ENCODE results near the gene AHCYL2. TPM values are rescaled to one million over a fixed set of nuclear protein-coding genes. Genes with fewer than 3 reads are reported as not detected.
"Not testable (repeated sequence)": the region's sequence is repeated elsewhere in the genome, so short reads cannot be mapped to it uniquely, and the experiment has no call there.

The AHCYL2 gene
- total RNA-seq, 2 experiments from 2014 or later: 5.0 to 8.7 TPM

DNA sequence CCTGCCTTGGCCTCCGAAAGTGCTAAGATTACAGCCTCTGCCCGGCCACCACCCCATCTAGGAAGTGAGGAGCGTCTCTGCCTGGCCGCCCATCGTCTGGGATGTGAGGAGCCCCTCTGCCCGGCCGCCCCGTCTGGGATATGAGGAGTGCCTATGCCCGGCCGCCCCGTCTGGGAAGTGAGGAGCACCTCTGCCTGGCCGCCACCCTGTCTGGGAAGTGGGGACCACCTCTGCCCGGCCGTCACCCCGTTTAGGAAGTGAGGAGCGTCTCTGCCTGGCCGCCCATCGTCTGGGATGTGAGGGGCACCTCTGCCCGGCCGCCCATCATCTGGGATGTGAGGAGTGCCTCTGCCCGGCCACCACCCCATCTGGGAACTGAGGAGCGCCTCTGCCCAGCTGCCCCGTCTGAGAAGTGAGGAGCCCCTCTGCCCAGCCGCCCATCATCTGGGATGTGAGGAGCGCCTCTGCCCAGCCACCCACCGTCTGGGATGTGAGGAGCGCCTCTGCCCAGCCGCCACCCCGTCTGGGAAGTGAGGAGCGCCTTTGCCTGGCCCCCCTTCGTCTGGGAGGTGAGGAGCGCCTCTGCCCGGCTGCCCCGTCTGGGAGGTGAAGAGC is 8.6 kb upstream of the AHCYL2 start:
- H4K20me1 ChIP-seq (ENCODE audit: insufficient read depth, low read length); H3K79me2 ChIP-seq (ENCODE audit: insufficient read depth, low read depth, low read length); DNase-seq (ENCODE audit: low spot score); H3K4me1 ChIP-seq (ENCODE audit: insufficient read depth, low read length, poor library complexity, severe bottlenecking); H3K9me3 ChIP-seq (ENCODE audit: low read length); H3K4me2 ChIP-seq (ENCODE audit: low read length); H3K36me3 ChIP-seq (ENCODE audit: insufficient read depth, low read length); BruUV-seq (replicated peaks); H3K4me3 ChIP-seq (ENCODE audit: low read depth, low read length, poor library complexity, severe bottlenecking); H3K9me2 ChIP-seq (ENCODE audit: insufficient read depth, low read length); CTCF ChIA-PET (ENCODE audit: unreplicated experiment); H2AFZ ChIP-seq (ENCODE audit: low read length); H3K27ac ChIP-seq (ENCODE audit: low read depth, low read length, poor library complexity, severe bottlenecking); POLR2A ChIA-PET: not testable (repeated sequence)
- intact Hi-C loops (cut with micrococcal nuclease; ENCODE audit: unreplicated experiment): loop anchor here (5.0 kb wide), 1 partner anchor 151 kb away; no protein-coding TSS in a partner anchor

DNA sequence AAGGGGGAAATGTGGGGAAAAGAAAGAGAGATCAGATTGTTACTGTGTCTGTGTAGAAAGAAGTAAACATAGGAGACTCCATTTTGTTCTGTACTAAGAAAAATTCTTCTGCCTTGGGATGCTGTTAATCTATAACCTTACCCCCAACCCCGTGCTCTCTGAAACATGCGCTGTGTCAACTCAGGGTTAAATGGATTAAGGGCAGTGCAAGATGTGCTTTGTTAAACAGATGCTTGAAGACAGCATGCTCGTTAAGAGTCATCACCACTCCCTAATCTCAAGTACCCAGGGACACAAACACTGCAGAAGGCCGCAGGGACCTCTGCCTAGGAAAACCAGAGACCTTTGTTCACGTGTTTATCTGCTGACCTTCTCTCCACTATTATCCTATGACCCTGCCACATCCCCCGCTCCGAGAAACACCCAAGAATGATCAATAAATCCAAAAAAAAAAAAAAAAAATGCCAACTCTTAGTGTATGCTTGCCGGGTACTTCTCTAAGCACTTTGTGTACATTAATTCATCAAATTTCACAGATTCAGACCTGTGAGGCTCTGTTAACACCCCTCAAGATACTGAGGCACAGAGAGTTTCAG is 7.9 kb upstream of the AHCYL2 start:
- H3K79me2 ChIP-seq (ENCODE audit: insufficient read depth, low read depth, low read length); BruUV-seq (replicated peaks); H3K4me1 ChIP-seq (ENCODE audit: insufficient read depth, low read length, poor library complexity, severe bottlenecking); POLR2A ChIA-PET; H3K9me2 ChIP-seq (ENCODE audit: insufficient read depth, low read length); H3K36me3 ChIP-seq (ENCODE audit: insufficient read depth, low read length); H3K4me2 ChIP-seq (ENCODE audit: low read length); H2AFZ ChIP-seq (ENCODE audit: low read length); H3K27ac ChIP-seq (ENCODE audit: low read depth, low read length, poor library complexity, severe bottlenecking); H3K4me3 ChIP-seq (ENCODE audit: low read depth, low read length, poor library complexity, severe bottlenecking); DNase-seq (ENCODE audit: low spot score); H4K20me1 ChIP-seq (ENCODE audit: insufficient read depth, low read length); H3K9me3 ChIP-seq (ENCODE audit: low read length); CTCF ChIA-PET (ENCODE audit: unreplicated experiment): not testable (repeated sequence)
- intact Hi-C loops (cut with micrococcal nuclease; ENCODE audit: unreplicated experiment): loop anchor here (5.0 kb wide), 1 partner anchor 150 kb away; no protein-coding TSS in a partner anchor

DNA sequence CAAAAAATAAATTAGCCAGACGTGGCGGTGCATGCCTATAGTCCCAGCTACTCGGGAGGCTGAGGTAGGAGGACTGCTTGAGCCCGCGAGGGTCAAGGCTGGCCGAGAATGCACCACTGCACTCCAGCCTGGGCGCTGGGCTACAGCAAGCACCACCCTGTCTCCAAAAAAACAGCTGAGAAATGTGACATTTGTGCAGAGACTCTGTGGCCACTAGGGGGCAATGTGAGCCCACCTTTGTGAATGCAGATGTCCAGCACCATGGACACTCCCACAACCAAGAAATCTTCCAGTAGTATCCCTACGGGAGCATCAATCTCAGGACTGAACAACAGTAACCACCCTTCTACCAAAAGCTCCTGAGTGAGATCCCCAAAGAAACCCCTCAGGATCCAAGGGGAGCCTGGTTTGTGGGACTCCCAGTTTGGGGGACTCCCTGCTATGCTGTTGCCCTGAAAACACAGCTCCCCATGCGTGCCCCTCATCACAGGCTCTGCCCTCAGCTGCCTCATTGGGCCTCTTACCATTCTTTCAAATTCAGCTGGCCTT is 6.2 kb upstream of the AHCYL2 start:
- POLR2A ChIA-PET: interaction anchor here (0.6 to 1.5 kb wide), 3 partner anchors 12 to 661 kb away, joined by 3 read pairs; no protein-coding TSS in a partner anchor
- Histone ChIP-seq H3K27ac (ENCODE audit: low read depth, low read length, poor library complexity, severe bottlenecking) (no peak overlapping the region), H4K20me1 (ENCODE audit: insufficient read depth, low read length) (no peaks in the 10 kb centered on the region), H3K79me2 (ENCODE audit: insufficient read depth, low read depth, low read length) (no peaks in the 10 kb centered on the region), H3K9me3 (ENCODE audit: low read length) (no peaks in the 10 kb centered on the region), H3K4me2 (ENCODE audit: low read length) (peak overlapping the region; percentile 24; the same call in 1 of the 2 replicates), H3K9me2 (ENCODE audit: insufficient read depth, low read length) (no peaks in the 10 kb centered on the region), H2AFZ (ENCODE audit: low read length) (no peak overlapping the region), H3K4me1 (ENCODE audit: insufficient read depth, low read length, poor library complexity, severe bottlenecking) (peaks cover 15% of the 10 kb centered on the region), H3K4me3 (ENCODE audit: low read depth, low read length, poor library complexity, severe bottlenecking) (no peak overlapping the region), H3K36me3 (ENCODE audit: insufficient read depth, low read length) (no peaks in the 10 kb centered on the region)
- no peak for TF ChIP-seq EZH2phosphoT487 (IDR thresholded peaks at IDR 0.05; ENCODE audit: borderline replicate concordance, low read depth, low read length)
- TF ChIP-seq, protein P1, sequence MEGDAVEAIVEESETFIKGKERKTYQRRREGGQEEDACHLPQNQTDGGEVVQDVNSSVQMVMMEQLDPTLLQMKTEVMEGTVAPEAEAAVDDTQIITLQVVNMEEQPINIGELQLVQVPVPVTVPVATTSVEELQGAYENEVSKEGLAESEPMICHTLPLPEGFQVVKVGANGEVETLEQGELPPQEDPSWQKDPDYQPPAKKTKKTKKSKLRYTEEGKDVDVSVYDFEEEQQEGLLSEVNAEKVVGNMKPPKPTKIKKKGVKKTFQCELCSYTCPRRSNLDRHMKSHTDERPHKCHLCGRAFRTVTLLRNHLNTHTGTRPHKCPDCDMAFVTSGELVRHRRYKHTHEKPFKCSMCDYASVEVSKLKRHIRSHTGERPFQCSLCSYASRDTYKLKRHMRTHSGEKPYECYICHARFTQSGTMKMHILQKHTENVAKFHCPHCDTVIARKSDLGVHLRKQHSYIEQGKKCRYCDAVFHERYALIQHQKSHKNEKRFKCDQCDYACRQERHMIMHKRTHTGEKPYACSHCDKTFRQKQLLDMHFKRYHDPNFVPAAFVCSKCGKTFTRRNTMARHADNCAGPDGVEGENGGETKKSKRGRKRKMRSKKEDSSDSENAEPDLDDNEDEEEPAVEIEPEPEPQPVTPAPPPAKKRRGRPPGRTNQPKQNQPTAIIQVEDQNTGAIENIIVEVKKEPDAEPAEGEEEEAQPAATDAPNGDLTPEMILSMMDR (conservative IDR thresholded peaks at IDR 0.05; ENCODE audit: low read length): peak; percentile 95
- no TSS peak for BruUV-seq (replicated peaks)
- intact Hi-C loops (cut with micrococcal nuclease; ENCODE audit: unreplicated experiment): loop anchor here (1.0 to 5.0 kb wide), 4 partner anchors 53 to 254 kb away; no protein-coding TSS in a partner anchor
- DNase-seq (ENCODE audit: low spot score): peak; percentile 82
- CTCF ChIA-PET (ENCODE audit: unreplicated experiment): interaction anchor here (0.6 to 2.1 kb wide), 3 partner anchors 69 to 158 kb away, joined by 3 to 16 read pairs (median 3); no protein-coding TSS in a partner anchor

DNA sequence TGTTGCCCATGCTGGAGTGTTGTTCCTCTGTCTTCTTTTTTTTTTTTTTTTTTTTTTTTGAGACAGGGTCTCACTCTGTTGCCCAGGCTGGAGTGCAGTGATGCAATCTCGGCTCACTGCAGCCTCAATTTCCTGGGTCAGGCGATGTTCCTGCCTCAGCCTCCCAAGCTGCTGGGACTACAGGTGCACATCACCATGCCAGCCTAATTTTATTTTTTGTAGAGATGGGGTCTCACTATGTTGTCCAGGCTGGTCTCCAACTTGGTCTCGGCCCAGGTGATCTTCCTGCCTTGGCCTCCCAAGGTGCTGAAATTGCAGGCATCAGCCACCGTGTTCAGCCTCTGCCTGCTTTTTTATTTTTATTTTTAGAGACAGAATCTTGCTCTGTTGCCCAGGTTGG is 5.7 kb upstream of the AHCYL2 start:
- intact Hi-C loops (cut with micrococcal nuclease; ENCODE audit: unreplicated experiment): loop anchor here (5.0 kb wide), 1 partner anchor 148 kb away; no protein-coding TSS in a partner anchor
- POLR2A ChIA-PET: interaction anchor here (0.9 to 1.5 kb wide), 2 partner anchors 12 to 74 kb away, joined by 3 to 4 read pairs; no protein-coding TSS in a partner anchor
- not testable (repeated sequence) for H3K9me3 ChIP-seq (ENCODE audit: low read length); H3K79me2 ChIP-seq (ENCODE audit: insufficient read depth, low read depth, low read length); H3K36me3 ChIP-seq (ENCODE audit: insufficient read depth, low read length); DNase-seq (ENCODE audit: low spot score); BruUV-seq (replicated peaks); H3K4me2 ChIP-seq (ENCODE audit: low read length); H3K27ac ChIP-seq (ENCODE audit: low read depth, low read length, poor library complexity, severe bottlenecking); H2AFZ ChIP-seq (ENCODE audit: low read length); H3K4me3 ChIP-seq (ENCODE audit: low read depth, low read length, poor library complexity, severe bottlenecking); H3K9me2 ChIP-seq (ENCODE audit: insufficient read depth, low read length); H4K20me1 ChIP-seq (ENCODE audit: insufficient read depth, low read length)
- CTCF ChIA-PET (ENCODE audit: unreplicated experiment): interaction anchor here (0.6 to 2.1 kb wide), 3 partner anchors 68 to 157 kb away, joined by 3 to 16 read pairs (median 3); no protein-coding TSS in a partner anchor
- H3K4me1 ChIP-seq (ENCODE audit: insufficient read depth, low read length, poor library complexity, severe bottlenecking): peaks cover 21% of the 10 kb centered on the region

All from OCI-LY7 (cell line).